Activated CD4-positive, alpha-beta memory T cell treated with anti-CD3 and anti-CD28 coated beads for 36 hours (primary cell): ENCODE results near the gene PAK5. TPM values are rescaled to one million over a fixed set of nuclear protein-coding genes. Genes with fewer than 3 reads are reported as not detected.

Experiments used
- CTCF ChIA-PET: fragments of 350-600 bp; sonication (Branson Sonifier 250); formaldehyde crosslinking; loops from one replicate; lab custom pipeline; 2021; ENCODE audit warnings: antibody characterized with exemption, inconsistent platforms; lab: Charles Lee
- POLR2A ChIA-PET: fragments of 350-600 bp; sonication (Branson Sonifier 250); formaldehyde crosslinking; loops from one replicate; lab custom pipeline; 2021; ENCODE audit warnings: antibody characterized with exemption; lab: Charles Lee
- DNase-seq: peaks from one replicate; pipeline ENCODE4 v3.0.0-alpha.2; 2020
- H3K27ac Mint-ChIP-seq: one replicate; pipeline ENCODE4 v1.8.0; 2021; ENCODE audit warnings: mixed read lengths
- H3K27me3 Mint-ChIP-seq: one replicate; pipeline ENCODE4 v1.8.0; 2021; ENCODE audit warnings: mixed read lengths
- H3K36me3 Mint-ChIP-seq: one replicate; pipeline ENCODE4 v1.8.0; 2021; ENCODE audit warnings: mixed read lengths
- H3K4me1 Mint-ChIP-seq: one replicate; pipeline ENCODE4 v1.8.0; 2021; ENCODE audit warnings: low read depth, mixed read lengths
- H3K4me3 Mint-ChIP-seq: one replicate; pipeline ENCODE4 v1.8.0; 2021; ENCODE audit warnings: mild to moderate bottlenecking, mixed read lengths
- H3K9me3 Mint-ChIP-seq: one replicate; pipeline ENCODE4 v1.8.0; 2021; ENCODE audit warnings: mixed read lengths
- intact Hi-C: fragments of 100-400 bp; cut with micrococcal nuclease; formaldehyde crosslinking; loops from one replicate; pipeline ENCODE4 v1.15.1; 2023
- total RNA-seq, 2 experiments: library from RNA; stranded (reverse); gene quantifications; one replicate each; pipeline ENCODE4 v1.2.3, GENCODE V29; 2021

Gene PAK5
- total RNA-seq, 2 experiments from 2014 or later = not detected

GRCh38 chr20:9565910-9566550, 272.8 kb downstream of the PAK5 start:
- ChIA-PET POLR2A (no interaction called here), CTCF (no interaction called here)
- H3K27ac Mint-ChIP-seq = no peak overlapping the region
- H3K4me3 Mint-ChIP-seq = no peak overlapping the region
- no peaks in the 10 kb centered on the region for H3K36me3 Mint-ChIP-seq
- no peaks in the 10 kb centered on the region for H3K27me3 Mint-ChIP-seq
- no peak for DNase-seq
- no peaks in the 10 kb centered on the region for H3K4me1 Mint-ChIP-seq
- H3K9me3 Mint-ChIP-seq = peaks cover 3% of the 10 kb centered on the region
- intact Hi-C loops = no loop called here

- Mint-ChIP-seq H3K4me1 (no peaks in the 10 kb centered on the region), H3K27ac (no peak overlapping the region), H3K9me3 (peaks cover 6% of the 10 kb centered on the region), H3K27me3 (no peaks in the 10 kb centered on the region), H3K36me3 (no peaks in the 10 kb centered on the region), H3K4me3 (no peak overlapping the region)
- ChIA-PET CTCF (no interaction called here), POLR2A (no interaction called here)
- DNase-seq = no peak
- intact Hi-C loops = no loop called here
Observed at GRCh38 chr20:9557411-9557810, 281.5 kb downstream of the PAK5 start.

GRCh38 chr20:9555781-9556180, 283.1 kb downstream of the PAK5 start:
- Mint-ChIP-seq H3K36me3 (no peaks in the 10 kb centered on the region), H3K27me3 (no peaks in the 10 kb centered on the region), H3K27ac (no peak overlapping the region), H3K4me3 (no peak overlapping the region), H3K4me1 (no peaks in the 10 kb centered on the region), H3K9me3 (peaks cover 6% of the 10 kb centered on the region)
- no peak for DNase-seq
- intact Hi-C loops = no loop called here
- ChIA-PET CTCF (no interaction called here), POLR2A (no interaction called here)

GRCh38 chr20:9551808-9552550, 286.9 kb downstream of the PAK5 start:
- POLR2A ChIA-PET = no interaction called here
- DNase-seq = no peak
- CTCF ChIA-PET = no interaction called here

DNA sequence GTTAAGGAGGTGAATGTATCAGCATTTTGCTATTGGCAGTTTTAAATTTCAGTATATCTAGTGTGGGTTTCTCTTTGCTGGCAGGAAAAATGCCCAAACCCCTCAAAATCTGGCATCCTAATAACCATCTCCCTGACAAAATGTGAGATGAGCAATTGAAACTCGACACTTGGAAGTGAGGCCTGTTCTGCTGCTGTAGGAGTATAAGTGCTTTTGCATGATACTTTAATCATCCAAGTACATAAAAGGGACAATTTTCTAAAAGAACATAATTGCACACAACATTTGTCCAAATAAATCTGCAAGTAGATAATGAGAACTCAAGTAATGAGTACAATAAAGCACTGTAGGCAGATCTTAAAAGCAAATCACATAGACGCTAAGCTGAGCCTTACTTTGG, 288.0 kb downstream of the PAK5 start:
- Mint-ChIP-seq H3K4me1 (no peaks in the 10 kb centered on the region), H3K27ac (no peak overlapping the region), H3K27me3 (no peaks in the 10 kb centered on the region), H3K4me3 (no peak overlapping the region), H3K9me3 (peaks cover 6% of the 10 kb centered on the region), H3K36me3 (no peaks in the 10 kb centered on the region)
- CTCF ChIA-PET = no interaction called here
- no peak for DNase-seq
- POLR2A ChIA-PET = no interaction called here
- intact Hi-C loops = no loop called here

More at GRCh38 chr20:9551808-9552550, 286.9 kb downstream of the PAK5 start:
- no peak overlapping the region for H3K27ac Mint-ChIP-seq
- H3K4me3 Mint-ChIP-seq = no peak overlapping the region
- intact Hi-C loops = no loop called here
- peaks cover 6% of the 10 kb centered on the region for H3K9me3 Mint-ChIP-seq
- H3K36me3 Mint-ChIP-seq = no peaks in the 10 kb centered on the region
- H3K27me3 Mint-ChIP-seq = no peaks in the 10 kb centered on the region
- H3K4me1 Mint-ChIP-seq = no peaks in the 10 kb centered on the region

DNA sequence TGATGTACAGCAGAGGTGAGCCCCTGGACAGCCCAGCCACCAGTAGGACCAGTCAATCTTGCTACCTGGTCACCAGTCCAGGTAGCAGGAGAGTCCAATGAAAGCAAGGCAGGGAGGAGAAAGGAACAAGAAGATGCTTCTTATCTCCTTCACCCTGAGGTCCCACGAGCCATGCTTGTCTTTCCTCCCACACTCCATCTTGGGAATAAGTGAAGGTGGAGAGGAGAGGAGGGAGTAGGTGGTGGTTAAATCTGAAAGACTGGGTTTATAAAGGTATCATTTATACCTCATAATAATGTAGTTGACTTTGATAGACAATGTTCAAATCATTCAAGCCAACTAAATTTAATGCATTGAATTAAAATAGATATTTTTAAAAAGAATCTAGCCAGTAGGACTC, 288.6 kb downstream of the PAK5 start:
- Mint-ChIP-seq H3K27me3 (no peaks in the 10 kb centered on the region), H3K4me3 (no peak overlapping the region), H3K36me3 (no peaks in the 10 kb centered on the region), H3K4me1 (no peaks in the 10 kb centered on the region), H3K9me3 (peaks cover 6% of the 10 kb centered on the region), H3K27ac (no peak overlapping the region)
- CTCF ChIA-PET = no interaction called here
- DNase-seq = no peak
- POLR2A ChIA-PET = no interaction called here
- intact Hi-C loops = no loop called here

DNA sequence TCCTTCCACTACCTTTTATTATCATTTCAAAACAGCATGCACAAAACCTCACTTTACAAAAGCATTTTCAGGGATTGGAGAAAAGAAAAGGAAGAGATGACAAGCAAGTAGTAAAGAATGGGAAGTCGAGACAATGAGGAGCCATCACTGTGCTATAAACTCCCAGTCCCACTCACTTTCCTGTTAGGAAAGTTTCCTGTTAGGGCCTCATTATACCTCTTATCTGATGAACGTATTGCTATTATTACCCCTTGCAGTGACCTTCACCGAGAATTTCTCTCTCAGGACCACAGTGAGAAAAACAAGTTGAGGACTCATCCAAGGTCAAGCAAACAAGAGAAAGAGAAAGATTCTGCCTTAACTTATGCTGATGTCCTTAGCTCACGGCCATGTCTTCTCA, 295.7 kb downstream of the PAK5 start:
- Mint-ChIP-seq H3K27me3 (no peaks in the 10 kb centered on the region), H3K4me1 (no peaks in the 10 kb centered on the region), H3K9me3 (no peaks in the 10 kb centered on the region), H3K27ac (no peak overlapping the region), H3K36me3 (no peaks in the 10 kb centered on the region), H3K4me3 (no peak overlapping the region)
- DNase-seq = no peak
- intact Hi-C loops = no loop called here
- POLR2A ChIA-PET = no interaction called here
- CTCF ChIA-PET = no interaction called here

- no peak overlapping the region for H3K27ac Mint-ChIP-seq
- no peaks in the 10 kb centered on the region for H3K36me3 Mint-ChIP-seq
- no peak overlapping the region for H3K4me3 Mint-ChIP-seq
- ChIA-PET POLR2A (no interaction called here), CTCF (no interaction called here)
- H3K27me3 Mint-ChIP-seq = no peaks in the 10 kb centered on the region
- intact Hi-C loops = no loop called here
- no peak for DNase-seq
- H3K9me3 Mint-ChIP-seq = peaks cover 4% of the 10 kb centered on the region
- no peaks in the 10 kb centered on the region for H3K4me1 Mint-ChIP-seq
Observed at GRCh38 chr20:9535449-9535848, 303.4 kb downstream of the PAK5 start.

- CTCF ChIA-PET = no interaction called here
- POLR2A ChIA-PET = no interaction called here
- intact Hi-C loops = no loop called here
- Mint-ChIP-seq H3K4me1 (no peaks in the 10 kb centered on the region), H3K4me3 (no peak overlapping the region), H3K27me3 (no peaks in the 10 kb centered on the region), H3K27ac (no peak overlapping the region), H3K36me3 (no peaks in the 10 kb centered on the region), H3K9me3 (peaks cover 4% of the 10 kb centered on the region)
- DNase-seq = no peak
Observed at GRCh38 chr20:9534025-9534424, 304.9 kb downstream of the PAK5 start.

DNA sequence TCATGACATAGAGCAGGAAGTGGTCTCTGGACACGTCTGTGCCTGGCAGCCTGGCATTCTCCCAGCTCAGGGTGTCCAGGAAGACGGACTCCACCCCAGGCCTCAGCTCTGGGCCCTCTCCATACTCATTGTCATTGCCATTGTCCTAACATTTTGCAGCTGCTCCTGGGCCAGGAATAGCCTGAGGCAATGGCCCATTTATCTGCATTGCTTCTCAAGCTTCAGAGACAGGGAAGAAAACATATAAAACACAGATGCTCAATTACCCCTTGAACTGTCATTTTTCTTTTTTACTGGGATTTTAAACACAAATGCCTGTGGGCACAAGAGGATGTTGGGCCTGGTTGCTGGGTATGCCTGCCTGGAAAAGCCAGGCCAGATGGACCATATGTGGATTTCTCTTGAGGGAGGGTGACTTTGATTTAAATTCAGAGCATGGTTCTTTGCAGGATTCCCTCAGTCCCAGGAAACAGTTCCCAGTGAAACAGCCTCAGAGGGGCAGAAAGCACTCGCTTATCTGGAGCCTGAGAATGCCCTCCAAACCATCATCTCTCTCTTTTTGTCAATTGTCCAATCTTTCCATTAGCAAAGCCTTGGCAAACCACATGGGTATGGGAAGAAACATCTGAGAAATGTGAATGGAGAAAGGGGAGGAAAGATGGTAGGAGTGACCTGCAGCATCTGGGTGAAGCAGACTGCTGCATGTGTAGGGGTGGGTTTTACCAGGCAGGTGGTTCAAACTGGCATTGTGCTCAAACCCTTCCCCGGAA, 306.6 kb downstream of the PAK5 start:
- POLR2A ChIA-PET = no interaction called here
- Mint-ChIP-seq H3K9me3 (peaks cover 4% of the 10 kb centered on the region), H3K4me3 (no peak overlapping the region), H3K36me3 (no peaks in the 10 kb centered on the region), H3K4me1 (no peaks in the 10 kb centered on the region), H3K27me3 (no peaks in the 10 kb centered on the region), H3K27ac (no peak overlapping the region)
- intact Hi-C loops = no loop called here
- CTCF ChIA-PET = no interaction called here
- no peak for DNase-seq

DNA sequence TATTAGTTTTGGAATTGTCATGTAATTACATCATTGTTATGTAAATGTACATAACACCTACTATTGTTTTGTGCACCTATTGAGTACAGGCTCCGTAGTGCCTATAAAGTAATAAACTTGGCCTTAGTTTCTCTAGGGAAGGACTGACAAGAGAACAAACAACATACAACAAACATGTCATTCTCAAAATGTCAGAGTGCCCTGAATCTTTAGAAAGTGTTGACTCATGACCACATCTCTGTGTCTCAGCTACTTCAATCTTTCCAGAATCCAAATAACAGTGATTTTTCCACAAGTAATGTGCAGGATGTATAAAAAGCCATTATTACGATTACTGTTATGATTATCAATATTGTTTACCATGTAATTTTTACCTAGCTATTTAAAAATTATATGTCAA, 307.3 kb downstream of the PAK5 start:
- Mint-ChIP-seq H3K27ac (no peak overlapping the region), H3K27me3 (no peaks in the 10 kb centered on the region), H3K36me3 (no peaks in the 10 kb centered on the region), H3K4me3 (no peak overlapping the region), H3K4me1 (no peaks in the 10 kb centered on the region), H3K9me3 (peaks cover 4% of the 10 kb centered on the region)
- POLR2A ChIA-PET = no interaction called here
- CTCF ChIA-PET = no interaction called here
- intact Hi-C loops = no loop called here
- no peak for DNase-seq

DNA sequence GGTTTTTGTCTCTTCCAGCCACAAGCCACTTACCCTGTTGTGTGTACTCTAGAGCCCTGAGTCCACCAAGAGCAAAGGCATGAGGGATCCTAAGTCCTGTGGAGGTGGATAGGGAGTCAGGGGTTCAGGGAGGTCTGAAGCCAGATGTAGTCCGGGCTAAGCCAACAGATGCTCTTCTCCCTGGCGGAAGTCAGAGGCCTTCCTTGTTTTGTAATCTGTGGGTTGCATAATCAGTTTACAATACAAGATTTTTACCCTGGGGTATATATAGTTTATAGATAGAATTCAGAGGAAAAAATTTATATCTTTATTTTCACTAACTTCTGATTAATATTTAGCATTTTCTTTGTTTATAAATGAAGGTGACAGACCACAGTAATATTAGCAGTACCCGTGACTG, 315.2 kb downstream of the PAK5 start:
- CTCF ChIA-PET = no interaction called here
- no peak overlapping the region for H3K27ac Mint-ChIP-seq
- no peaks in the 10 kb centered on the region for H3K36me3 Mint-ChIP-seq
- H3K27me3 Mint-ChIP-seq = no peaks in the 10 kb centered on the region
- intact Hi-C loops = no loop called here
- no peaks in the 10 kb centered on the region for H3K4me1 Mint-ChIP-seq
- no peaks in the 10 kb centered on the region for H3K9me3 Mint-ChIP-seq
- POLR2A ChIA-PET = no interaction called here
- DNase-seq = no peak
- H3K4me3 Mint-ChIP-seq = no peak overlapping the region
